GM12891 (cell line): Measurements from ENCODE around the gene DHRS7.

Experiments used
- DNase-seq: peaks from one replicate; pipeline ENCODE4 v3.0.0; 2011; ENCODE audit warnings: low spot score; ENCODE audit not compliant: insufficient read length
- FAIRE-seq: peaks from 2 replicates; lab custom pipeline; 2011; peaks lifted over from hg19 to GRCh38; lab: Jason Lieb, UNC
- PAX5 ChIP-seq: IDR thresholded peaks from 2 replicates; pipeline ENCODE4 v1.6.1; 2011; ENCODE audit warnings: low read length, moderate library complexity, mild to moderate bottlenecking; ENCODE audit not compliant: insufficient read depth, severe bottlenecking
- POLR2A ChIP-seq: IDR thresholded peaks from 2 replicates; pipeline ENCODE4 v1.6.1; 2011; ENCODE audit warnings: low read depth, low read length, control low read depth
- POLR2AphosphoS5 ChIP-seq: IDR thresholded peaks from 2 replicates; pipeline ENCODE4 v1.6.1; 2011; ENCODE audit warnings: low read depth, low read length, control low read depth
- POU2F2 ChIP-seq: IDR thresholded peaks from 2 replicates; pipeline ENCODE4 v1.6.1; 2011; ENCODE audit warnings: low read depth, mild to moderate bottlenecking, control low read depth, low read length, moderate library complexity
- SPI1 ChIP-seq: IDR thresholded peaks from 2 replicates; pipeline ENCODE4 v1.6.1; 2011; ENCODE audit warnings: low read depth, low read length, control low read depth
- TAF1 ChIP-seq: IDR thresholded peaks from 2 replicates; pipeline ENCODE4 v1.6.1; 2011; ENCODE audit warnings: low read depth, low read length, control low read depth

Gene DHRS7

GRCh38 chr14:60204843-60205774 is 39.9 kb upstream of the DHRS7 start:
- 0 out of 2 replicates have a peak, but pooled peaks have one; percentile 33 for TF ChIP-seq POU2F2
- TF ChIP-seq POLR2A: peak; percentile 32; the same call in 1 of the 2 replicates
- 0 out of 2 replicates have a peak, but pooled peaks have one; percentile 41 for TF ChIP-seq POLR2AphosphoS5
- peak; percentile 16; the same call in 1 of the 2 replicates for TF ChIP-seq SPI1
- no peak for TF ChIP-seq TAF1
- FAIRE-seq: peak; percentile 97
- no peak for DNase-seq

- no peak for DNase-seq
- FAIRE-seq: peak; percentile 99
- 0 out of 2 replicates have a peak, but pooled peaks have one; percentile 20 for TF ChIP-seq TAF1
- TF ChIP-seq POLR2AphosphoS5: peak; percentile 59; the same call in 1 of the 2 replicates
- TF ChIP-seq SPI1: peak; percentile 92
- TF ChIP-seq POLR2A: peak; percentile 41; the same call in 1 of the 2 replicates
- TF ChIP-seq POU2F2: peak; percentile 97
- TF ChIP-seq PAX5: no peak
Observed at GRCh38 chr14:60204104-60204842, 39.1 kb upstream of the DHRS7 start.

GRCh38 chr14:60199321-60199720 is 34.1 kb upstream of the DHRS7 start:
- TF ChIP-seq TAF1 (no peak), POU2F2 (no peak), PAX5 (no peak), POLR2AphosphoS5 (no peak), POLR2A (no peak), SPI1 (no peak)
- no peak for FAIRE-seq
- DNase-seq: no peak

DNA sequence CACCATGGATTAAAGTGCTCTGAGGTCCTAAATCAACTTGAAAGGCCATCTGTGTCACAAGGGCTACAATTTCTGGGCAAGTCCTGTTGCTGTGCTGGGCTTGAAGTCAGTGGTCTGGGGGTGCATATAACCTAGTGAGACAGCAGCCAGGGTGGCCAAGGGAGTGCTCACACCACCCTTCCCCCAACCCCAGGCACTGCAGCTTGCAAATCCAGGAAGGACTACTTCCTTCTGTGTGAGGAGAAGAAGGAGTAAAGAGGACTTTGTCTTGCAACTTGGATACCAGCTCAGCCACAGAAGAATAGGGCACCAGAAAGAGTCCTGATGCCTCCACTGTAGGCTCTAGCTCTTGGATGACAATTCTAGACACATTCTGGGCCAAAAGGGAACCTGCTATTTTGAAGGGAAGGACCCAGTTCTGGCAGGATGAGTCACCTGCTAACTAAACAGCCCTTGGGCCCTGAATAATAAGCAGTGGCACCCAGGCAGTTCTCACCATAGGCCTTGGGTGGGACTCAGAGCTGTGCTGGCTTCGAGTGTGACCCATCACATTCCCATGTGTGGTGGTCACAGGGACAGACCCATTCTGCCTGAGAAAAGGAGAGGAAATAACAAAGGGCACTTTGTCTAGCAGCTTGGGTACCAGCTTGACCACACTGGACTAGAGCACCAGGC is 32.6 kb upstream of the DHRS7 start:
- no peak for DNase-seq
- no peak for TF ChIP-seq PAX5
- TF ChIP-seq POLR2AphosphoS5: no peak
- no peak for TF ChIP-seq TAF1
- TF ChIP-seq POLR2A: no peak
- no peak for TF ChIP-seq SPI1
- TF ChIP-seq POU2F2: no peak

GRCh38 chr14:60196291-60196690 is 31.1 kb upstream of the DHRS7 start:
- DNase-seq (no peak), FAIRE-seq (no peak)
- no peak for TF ChIP-seq TAF1
- TF ChIP-seq PAX5: no peak
- TF ChIP-seq POU2F2: no peak
- no peak for TF ChIP-seq POLR2A
- no peak for TF ChIP-seq SPI1
- no peak for TF ChIP-seq POLR2AphosphoS5

More for the DNA sequence above, 32.6 kb upstream of the DHRS7 start:
- no peak for FAIRE-seq

- peak; percentile 75 for FAIRE-seq
- no peak for DNase-seq
- TF ChIP-seq SPI1 (no peak), PAX5 (no peak), TAF1 (no peak), POLR2AphosphoS5 (no peak), POU2F2 (no peak), POLR2A (no peak)
Observed at GRCh38 chr14:60195179-60195810, 30.1 kb upstream of the DHRS7 start.

GRCh38 chr14:60189923-60190840 is 25.0 kb upstream of the DHRS7 start:
- no peak for DNase-seq
- TF ChIP-seq POLR2AphosphoS5 (no peak), SPI1 (no peak), POLR2A (no peak), TAF1 (no peak), PAX5 (no peak), POU2F2 (no peak)
- peak; percentile 64 for FAIRE-seq

GRCh38 chr14:60188696-60189095 is 23.5 kb upstream of the DHRS7 start:
- FAIRE-seq (no peak), DNase-seq (no peak)
- TF ChIP-seq POLR2AphosphoS5 (no peak), POLR2A (no peak), POU2F2 (no peak), SPI1 (no peak), PAX5 (no peak), TAF1 (no peak)
